HEK293 (cell line): ENCODE data around the gene NEK6.

Experiments used
- CTCF ChIA-PET: fragments of 350-600 bp; formaldehyde crosslinking; extraction: SDS; loops from one replicate; lab custom pipeline; 2021; ENCODE audit warnings: antibody characterized with exemption; lab: Yijun Ruan, JAX
- POLR2A ChIA-PET: fragments of 300-600 bp; formaldehyde crosslinking; extraction: SDS; loops from one replicate; lab custom pipeline; 2020; ENCODE audit warnings: antibody characterized with exemption, inconsistent platforms; lab: Yijun Ruan, JAX
- H3K27ac ChIP-seq: fragments of 200-500 bp; sonication (Bioruptor generic); 2 replicates; pipeline ENCODE4 v1.5.1; 2014; ENCODE audit warnings: low read depth, low read length, control low read depth, inconsistent platforms; ENCODE audit errors: extremely low read depth
- H3K36me3 ChIP-seq, 2 experiments: fragments of 200-500 bp in 1 of 2; sonication (Bioruptor generic) in 1 of 2; 1 replicate in 1 of 2; 2 replicates in 1 of 2; pipeline ENCODE4 v1.5.1; 2014 to 2017; ENCODE audit warnings: inconsistent platforms in 2 of 2, low read length in 2 of 2; ENCODE audit not compliant: control insufficient read depth in 2 of 2, insufficient read depth in 1 of 2
- H3K4me1 ChIP-seq: fragments of 200-500 bp; sonication (Bioruptor generic); 2 replicates; pipeline ENCODE4 v1.5.1; 2014; ENCODE audit warnings: mild to moderate bottlenecking, low read length, inconsistent platforms; ENCODE audit not compliant: control insufficient read depth, insufficient read depth
- H3K4me3 ChIP-seq: 2 replicates; pipeline ENCODE4 v1.5.1; 2011; ENCODE audit warnings: low read depth, mild to moderate bottlenecking, control low read depth, low read length, moderate library complexity
- H3K9me3 ChIP-seq: fragments of 200-500 bp; sonication (Bioruptor generic); 2 replicates; pipeline ENCODE4 v1.5.1; 2014; ENCODE audit warnings: low read depth, low read length, inconsistent platforms; ENCODE audit not compliant: control insufficient read depth, insufficient read depth
- ATF2 ChIP-seq: fragments of 450-650 bp; formaldehyde crosslinking; IDR thresholded peaks from 2 replicates; pipeline ENCODE4 v1.5.1; 2016; ENCODE audit warnings: missing biosample characterization, missing genetic modification characterization, low read depth
- BCL11A ChIP-seq: fragments of 450-650 bp; formaldehyde crosslinking; IDR thresholded peaks from 2 replicates; pipeline ENCODE4 v1.5.1; 2016; ENCODE audit warnings: low read depth, missing biosample characterization, missing genetic modification characterization
- BCL6B ChIP-seq: fragments of 450-650 bp; formaldehyde crosslinking; IDR thresholded peaks from 2 replicates; pipeline ENCODE4 v1.5.1; 2017; ENCODE audit warnings: missing biosample characterization, missing genetic modification characterization
- GLI4 ChIP-seq: fragments of 450-650 bp; formaldehyde crosslinking; IDR thresholded peaks from 2 replicates; pipeline ENCODE4 v1.5.1; 2016; ENCODE audit warnings: missing biosample characterization, missing genetic modification characterization
- GLIS2 ChIP-seq: fragments of 450-650 bp; formaldehyde crosslinking; IDR thresholded peaks from 2 replicates; pipeline ENCODE4 v1.5.1; 2016; ENCODE audit warnings: missing biosample characterization, missing genetic modification characterization
- IKZF3 ChIP-seq: fragments of 450-650 bp; IDR thresholded peaks from 2 replicates; pipeline ENCODE4 v1.5.0; 2018; ENCODE audit warnings: missing biosample characterization, mild to moderate bottlenecking, missing genetic modification characterization, moderate library complexity
- SCRT2 ChIP-seq: fragments of 450-650 bp; formaldehyde crosslinking; IDR thresholded peaks from 2 replicates; pipeline ENCODE4 v1.5.1; 2016; ENCODE audit warnings: missing biosample characterization, missing genetic modification characterization
- SETDB1 ChIP-seq: IDR thresholded peaks from one replicate; pipeline ENCODE4 v1.6.1; 2017; ENCODE audit warnings: mild to moderate bottlenecking, low read length, moderate library complexity, mixed read lengths; ENCODE audit not compliant: insufficient read length
- SP2 ChIP-seq: fragments of 450-650 bp; formaldehyde crosslinking; IDR thresholded peaks from 2 replicates; pipeline ENCODE4 v1.5.1; 2016; ENCODE audit warnings: missing biosample characterization, missing genetic modification characterization
- TCF7L2 ChIP-seq: IDR thresholded peaks from 2 replicates; pipeline ENCODE4 v1.6.1; 2011; ENCODE audit warnings: low read depth, mild to moderate bottlenecking, inconsistent platforms, low read length, moderate library complexity, borderline replicate concordance
- WT1 ChIP-seq: fragments of 450-650 bp; formaldehyde crosslinking; IDR thresholded peaks from 2 replicates; pipeline ENCODE4 v1.5.1; 2016; ENCODE audit warnings: missing biosample characterization, missing genetic modification characterization
- ZBTB49 ChIP-seq: fragments of 450-650 bp; formaldehyde crosslinking; IDR thresholded peaks from 2 replicates; pipeline ENCODE4 v1.5.1; 2016; ENCODE audit warnings: missing biosample characterization, missing genetic modification characterization, low read depth
- ZBTB8A ChIP-seq: fragments of 450-650 bp; formaldehyde crosslinking; IDR thresholded peaks from 2 replicates; pipeline ENCODE4 v1.5.1; 2016; ENCODE audit warnings: missing biosample characterization, missing genetic modification characterization
- ZNF112 ChIP-seq: fragments of 450-650 bp; formaldehyde crosslinking; IDR thresholded peaks from 2 replicates; pipeline ENCODE4 v1.5.0; 2017; ENCODE audit warnings: missing biosample characterization, missing genetic modification characterization
- ZNF155 ChIP-seq: fragments of 450-650 bp; formaldehyde crosslinking; IDR thresholded peaks from 2 replicates; pipeline ENCODE4 v1.5.1; 2016; ENCODE audit warnings: missing biosample characterization, missing genetic modification characterization
- ZNF202 ChIP-seq: fragments of 450-650 bp; formaldehyde crosslinking; IDR thresholded peaks from 2 replicates; pipeline ENCODE4 v1.5.1; 2016; ENCODE audit warnings: missing biosample characterization, missing genetic modification characterization, borderline replicate concordance
- ZNF239 ChIP-seq: fragments of 450-650 bp; formaldehyde crosslinking; IDR thresholded peaks from 2 replicates; pipeline ENCODE4 v1.5.1; 2016; ENCODE audit warnings: missing biosample characterization, missing genetic modification characterization
- ZNF335 ChIP-seq: fragments of 450-650 bp; formaldehyde crosslinking; conservative IDR thresholded peaks from 2 replicates; pipeline ENCODE4 v1.5.1; 2016; ENCODE audit warnings: missing biosample characterization, missing genetic modification characterization
- ZNF366 ChIP-seq: fragments of 450-650 bp; formaldehyde crosslinking; conservative IDR thresholded peaks from 2 replicates; pipeline ENCODE4 v1.5.1; 2016; ENCODE audit warnings: missing biosample characterization, missing genetic modification characterization
- ZNF394 ChIP-seq: fragments of 450-650 bp; formaldehyde crosslinking; IDR thresholded peaks from 2 replicates; pipeline ENCODE4 v1.5.1; 2016; ENCODE audit warnings: missing biosample characterization, missing genetic modification characterization, mild to moderate bottlenecking, moderate library complexity, borderline replicate concordance
- ZNF558 ChIP-seq: fragments of 450-650 bp; formaldehyde crosslinking; IDR thresholded peaks from 2 replicates; pipeline ENCODE4 v1.5.1; 2016; ENCODE audit warnings: missing biosample characterization, missing genetic modification characterization
- ZSCAN5A ChIP-seq: fragments of 450-650 bp; formaldehyde crosslinking; IDR thresholded peaks from 2 replicates; pipeline ENCODE4 v1.5.1; 2016; ENCODE audit warnings: missing biosample characterization, missing genetic modification characterization
- TF ChIP-seq, protein P1 (sequence below): fragments of 450-650 bp; formaldehyde crosslinking; IDR thresholded peaks from 2 replicates; pipeline ENCODE4 v1.5.1; 2016; ENCODE audit warnings: missing biosample characterization, missing genetic modification characterization
- TF ChIP-seq, protein P2 (sequence below): fragments of 450-650 bp; formaldehyde crosslinking; IDR thresholded peaks from 2 replicates; pipeline ENCODE4 v1.5.1; 2016; ENCODE audit warnings: missing biosample characterization, missing genetic modification characterization, borderline replicate concordance
- TF ChIP-seq, protein P3 (sequence below): fragments of 450-650 bp; formaldehyde crosslinking; IDR thresholded peaks from 2 replicates; pipeline ENCODE4 v1.5.1; 2016; ENCODE audit warnings: missing biosample characterization, missing genetic modification characterization

The NEK6 gene

DNA sequence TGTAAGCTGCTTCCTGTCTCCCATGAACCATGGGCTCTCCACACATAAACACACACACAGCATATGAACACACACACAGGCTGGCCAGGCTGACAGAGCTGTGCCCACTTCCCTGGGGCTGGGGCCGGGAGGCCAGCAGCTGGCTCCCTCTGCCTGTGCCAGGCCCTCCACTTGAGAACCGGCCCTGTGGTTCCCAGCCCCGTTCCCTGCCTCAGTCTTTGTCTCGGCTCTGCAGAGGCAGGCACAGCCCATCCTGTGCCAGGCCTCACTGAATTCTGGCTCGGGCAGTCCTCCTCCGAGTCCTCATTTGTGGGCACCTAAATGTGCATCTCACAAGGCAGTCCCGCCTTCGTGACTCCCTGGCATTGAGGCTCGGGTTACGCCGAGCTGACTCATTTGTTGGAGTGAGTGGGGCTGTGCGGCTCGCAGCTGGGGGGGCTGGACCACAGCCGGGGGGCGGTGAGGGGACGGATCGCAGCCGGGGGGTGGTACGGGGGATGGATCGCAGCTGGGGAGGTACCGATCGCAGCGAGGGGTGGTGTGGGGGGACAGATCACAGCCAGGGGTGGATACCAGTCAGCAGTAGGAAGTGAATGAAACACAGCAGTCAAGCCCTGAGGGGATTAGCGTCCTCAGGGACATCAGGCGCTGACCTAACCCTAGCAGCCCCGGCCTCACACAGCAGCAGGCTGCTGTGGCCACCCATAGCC lies 85.2 kb downstream of the NEK6 start:
- Histone ChIP-seq H3K4me3 (no peak overlapping the region), H3K9me3 (no peaks in the 10 kb centered on the region), H3K27ac (no peak overlapping the region; the same call in 1 of the 2 replicates), H3K36me3 (peaks cover 0 to 20% of the 10 kb centered on the region in 2 experiments; a peak in 1 of 3 replicates), H3K4me1 (no peaks in the 10 kb centered on the region; the same call in 1 of the 2 replicates)
- ChIA-PET POLR2A (no interaction called here), CTCF (interaction anchor here (0.9 kb wide), 2 partner anchors 9 to 27 kb away, joined by 3 read pairs; no protein-coding TSS in a partner anchor)
- TF ChIP-seq GLIS2 (tag by site-specific recombination) (peak; percentile 75), SP2 (tag by site-specific recombination) (no peak), BCL11A (no peak), ZNF394 (tag by site-specific recombination) (no peak), ZNF112 (tag by site-specific recombination) (no peak), ZNF558 (tag by site-specific recombination) (no peak), IKZF3 (no peak), ZNF155 (no peak), ZNF366 (tag by site-specific recombination) (no peak), WT1 (tag by site-specific recombination) (no peak), ZBTB8A (tag by site-specific recombination) (no peak), TCF7L2 (no peak), ZNF335 (tag by site-specific recombination) (no peak), ZNF202 (tag by site-specific recombination) (no peak), ZSCAN5A (tag by site-specific recombination) (no peak), ZBTB49 (tag by site-specific recombination) (no peak), BCL6B (tag by site-specific recombination) (no peak), SETDB1 (no peak), ATF2 (no peak), GLI4 (no peak), SCRT2 (tag by site-specific recombination) (no peak), ZNF239 (tag by site-specific recombination) (no peak)
- TF ChIP-seq, protein P1, sequence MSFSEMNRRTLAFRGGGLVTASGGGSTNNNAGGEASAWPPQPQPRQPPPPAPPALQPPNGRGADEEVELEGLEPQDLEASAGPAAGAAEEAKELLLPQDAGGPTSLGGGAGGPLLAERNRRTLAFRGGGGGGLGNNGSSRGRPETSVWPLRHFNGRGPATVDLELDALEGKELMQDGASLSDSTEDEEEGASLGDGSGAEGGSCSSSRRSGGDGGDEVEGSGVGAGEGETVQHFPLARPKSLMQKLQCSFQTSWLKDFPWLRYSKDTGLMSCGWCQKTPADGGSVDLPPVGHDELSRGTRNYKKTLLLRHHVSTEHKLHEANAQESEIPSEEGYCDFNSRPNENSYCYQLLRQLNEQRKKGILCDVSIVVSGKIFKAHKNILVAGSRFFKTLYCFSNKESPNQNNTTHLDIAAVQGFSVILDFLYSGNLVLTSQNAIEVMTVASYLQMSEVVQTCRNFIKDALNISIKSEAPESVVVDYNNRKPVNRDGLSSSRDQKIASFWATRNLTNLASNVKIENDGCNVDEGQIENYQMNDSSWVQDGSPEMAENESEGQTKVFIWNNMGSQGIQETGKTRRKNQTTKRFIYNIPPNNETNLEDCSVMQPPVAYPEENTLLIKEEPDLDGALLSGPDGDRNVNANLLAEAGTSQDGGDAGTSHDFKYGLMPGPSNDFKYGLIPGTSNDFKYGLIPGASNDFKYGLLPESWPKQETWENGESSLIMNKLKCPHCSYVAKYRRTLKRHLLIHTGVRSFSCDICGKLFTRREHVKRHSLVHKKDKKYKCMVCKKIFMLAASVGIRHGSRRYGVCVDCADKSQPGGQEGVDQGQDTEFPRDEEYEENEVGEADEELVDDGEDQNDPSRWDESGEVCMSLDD (tag by site-specific recombination): no peak
- TF ChIP-seq, protein P2, sequence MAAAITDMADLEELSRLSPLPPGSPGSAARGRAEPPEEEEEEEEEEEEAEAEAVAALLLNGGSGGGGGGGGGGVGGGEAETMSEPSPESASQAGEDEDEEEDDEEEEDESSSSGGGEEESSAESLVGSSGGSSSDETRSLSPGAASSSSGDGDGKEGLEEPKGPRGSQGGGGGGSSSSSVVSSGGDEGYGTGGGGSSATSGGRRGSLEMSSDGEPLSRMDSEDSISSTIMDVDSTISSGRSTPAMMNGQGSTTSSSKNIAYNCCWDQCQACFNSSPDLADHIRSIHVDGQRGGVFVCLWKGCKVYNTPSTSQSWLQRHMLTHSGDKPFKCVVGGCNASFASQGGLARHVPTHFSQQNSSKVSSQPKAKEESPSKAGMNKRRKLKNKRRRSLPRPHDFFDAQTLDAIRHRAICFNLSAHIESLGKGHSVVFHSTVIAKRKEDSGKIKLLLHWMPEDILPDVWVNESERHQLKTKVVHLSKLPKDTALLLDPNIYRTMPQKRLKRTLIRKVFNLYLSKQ (tag by site-specific recombination): no peak
- TF ChIP-seq, protein P3, sequence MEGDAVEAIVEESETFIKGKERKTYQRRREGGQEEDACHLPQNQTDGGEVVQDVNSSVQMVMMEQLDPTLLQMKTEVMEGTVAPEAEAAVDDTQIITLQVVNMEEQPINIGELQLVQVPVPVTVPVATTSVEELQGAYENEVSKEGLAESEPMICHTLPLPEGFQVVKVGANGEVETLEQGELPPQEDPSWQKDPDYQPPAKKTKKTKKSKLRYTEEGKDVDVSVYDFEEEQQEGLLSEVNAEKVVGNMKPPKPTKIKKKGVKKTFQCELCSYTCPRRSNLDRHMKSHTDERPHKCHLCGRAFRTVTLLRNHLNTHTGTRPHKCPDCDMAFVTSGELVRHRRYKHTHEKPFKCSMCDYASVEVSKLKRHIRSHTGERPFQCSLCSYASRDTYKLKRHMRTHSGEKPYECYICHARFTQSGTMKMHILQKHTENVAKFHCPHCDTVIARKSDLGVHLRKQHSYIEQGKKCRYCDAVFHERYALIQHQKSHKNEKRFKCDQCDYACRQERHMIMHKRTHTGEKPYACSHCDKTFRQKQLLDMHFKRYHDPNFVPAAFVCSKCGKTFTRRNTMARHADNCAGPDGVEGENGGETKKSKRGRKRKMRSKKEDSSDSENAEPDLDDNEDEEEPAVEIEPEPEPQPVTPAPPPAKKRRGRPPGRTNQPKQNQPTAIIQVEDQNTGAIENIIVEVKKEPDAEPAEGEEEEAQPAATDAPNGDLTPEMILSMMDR: no peak
